GM18858 (cell line): ENCODE measurements around the gene FOXJ3.

Experiments
- ATAC-seq: cut with Tn5 transposase; IDR thresholded peaks from one replicate; pipeline ENCODE4 v1.9.1; 2021; ENCODE audit not compliant: unreplicated experiment

The FOXJ3 gene

GRCh38 chr1:42335050-42335808, at the start of gene FOXJ3:
Gene FOXJ3, minus strand, starts transcription at chr1:42335235. Its CDS starts 24,142 bp downstream, at chr1:42311093.
- ATAC-seq, result peak; percentile 64

- ATAC-seq, result no peak
Observed at GRCh38 chr1:42381280-42381673, 46.2 kb upstream of the FOXJ3 start.

GRCh38 chr1:42380586-42381279, 45.7 kb upstream of the FOXJ3 start, which contains the start of gene RIMKLA:
Gene RIMKLA, plus strand, starts transcription at chr1:42380792. Its CDS starts 143 bp downstream, at chr1:42380935.
- ATAC-seq, result peak; percentile 65

GRCh38 chr1:42379794-42380585, 45.0 kb upstream of the FOXJ3 start:
- peak; percentile 18 for ATAC-seq

GRCh38 chr1:42372796-42373195, 37.8 kb upstream of the FOXJ3 start:
- ATAC-seq, result no peak

GRCh38 chr1:42370876-42371549, 36.0 kb upstream of the FOXJ3 start:
- no peak for ATAC-seq

GRCh38 chr1:42369471-42369870, 34.4 kb upstream of the FOXJ3 start:
- ATAC-seq, result no peak

- no peak for ATAC-seq
Observed at GRCh38 chr1:42368096-42368795, 33.2 kb upstream of the FOXJ3 start.

GRCh38 chr1:42365118-42365517, 30.1 kb upstream of the FOXJ3 start:
- ATAC-seq, result no peak

GRCh38 chr1:42364542-42364941, 29.5 kb upstream of the FOXJ3 start:
- ATAC-seq, result no peak

GRCh38 chr1:42364089-42364488, 29.1 kb upstream of the FOXJ3 start:
- ATAC-seq, result no peak

GRCh38 chr1:42359466-42359865, 24.4 kb upstream of the FOXJ3 start:
- ATAC-seq, result no peak

GRCh38 chr1:42358791-42359190, 23.8 kb upstream of the FOXJ3 start:
- peak; percentile 49 for ATAC-seq

- no peak for ATAC-seq
Observed at GRCh38 chr1:42350086-42350485, 15.1 kb upstream of the FOXJ3 start.

- ATAC-seq, result no peak
Observed at GRCh38 chr1:42348498-42348897, 13.5 kb upstream of the FOXJ3 start.

GRCh38 chr1:42343049-42343448, 8.0 kb upstream of the FOXJ3 start:
- no peak for ATAC-seq

- no peak for ATAC-seq
Observed at GRCh38 chr1:42340901-42341300, 5.9 kb upstream of the FOXJ3 start.

- no peak for ATAC-seq
Observed at GRCh38 chr1:42340093-42340492, 5.1 kb upstream of the FOXJ3 start.

- ATAC-seq, result no peak
Observed at GRCh38 chr1:42336978-42337377, 1.9 kb upstream of the FOXJ3 start.

GRCh38 chr1:42335809-42336518, 929 bp upstream of the FOXJ3 start:
- ATAC-seq, result no peak
